ENCODE data around the gene ALDH3A2.

ALDH3A2 gene

GRCh38 chr17:19670908-19671307, 22.4 kb downstream of the ALDH3A2 start:
- Histone ChIP-seq H3K36me3 (ENCODE audit: insufficient read depth, insufficient read length, low read length) (peaks cover 35% of the 10 kb centered on the region), H3K4me1 (ENCODE audit: insufficient read depth, insufficient read length) (no peaks in the 10 kb centered on the region), H3K27me3 (ENCODE audit: insufficient read depth, insufficient read length) (no peaks in the 10 kb centered on the region), H3K9ac (ENCODE audit: insufficient read length, low read depth) (no peak overlapping the region), H3K9me3 (ENCODE audit: insufficient read depth, low read length) (peaks cover 25% of the 10 kb centered on the region), H3K4me3 (ENCODE audit: insufficient read length, low read depth) (no peak overlapping the region)
- no peak for DNase-seq (ENCODE audit: low read depth, low spot score)
- TF ChIP-seq ZNF274 (IDR thresholded peaks at IDR 0.05; ENCODE audit: low read depth, low read length) (no peak), YY1 (IDR thresholded peaks at IDR 0.05; ENCODE audit: insufficient read depth, insufficient read length) (no peak), SUZ12 (IDR thresholded peaks at IDR 0.05; ENCODE audit: extremely low read depth, insufficient read depth, insufficient read length) (no peak)

- no peak for DNase-seq (ENCODE audit: low read depth, low spot score)
- no peaks in the 10 kb centered on the region for H3K27me3 ChIP-seq (ENCODE audit: insufficient read depth, insufficient read length)
- H3K9ac ChIP-seq (ENCODE audit: insufficient read length, low read depth), result no peak overlapping the region
- peaks cover 35% of the 10 kb centered on the region for H3K36me3 ChIP-seq (ENCODE audit: insufficient read depth, insufficient read length, low read length)
- H3K9me3 ChIP-seq (ENCODE audit: insufficient read depth, low read length), result peaks cover 30% of the 10 kb centered on the region
- H3K4me3 ChIP-seq (ENCODE audit: insufficient read length, low read depth), result no peak overlapping the region
- TF ChIP-seq SUZ12 (IDR thresholded peaks at IDR 0.05; ENCODE audit: extremely low read depth, insufficient read depth, insufficient read length) (no peak), YY1 (IDR thresholded peaks at IDR 0.05; ENCODE audit: insufficient read depth, insufficient read length) (no peak), ZNF274 (IDR thresholded peaks at IDR 0.05; ENCODE audit: low read depth, low read length) (no peak)
- no peaks in the 10 kb centered on the region for H3K4me1 ChIP-seq (ENCODE audit: insufficient read depth, insufficient read length)
Measured at GRCh38 chr17:19671433-19671832, 22.9 kb downstream of the ALDH3A2 start.

- no peaks in the 10 kb centered on the region for H3K27me3 ChIP-seq (ENCODE audit: insufficient read depth, insufficient read length)
- no peaks in the 10 kb centered on the region for H3K4me1 ChIP-seq (ENCODE audit: insufficient read depth, insufficient read length)
- TF ChIP-seq ZNF274 (IDR thresholded peaks at IDR 0.05; ENCODE audit: low read depth, low read length) (no peak), SUZ12 (IDR thresholded peaks at IDR 0.05; ENCODE audit: extremely low read depth, insufficient read depth, insufficient read length) (no peak), YY1 (IDR thresholded peaks at IDR 0.05; ENCODE audit: insufficient read depth, insufficient read length) (no peak)
- H3K4me3 ChIP-seq (ENCODE audit: insufficient read length, low read depth), result no peak overlapping the region
- no peak overlapping the region for H3K9ac ChIP-seq (ENCODE audit: insufficient read length, low read depth)
- DNase-seq (ENCODE audit: low read depth, low spot score), result no peak
- peaks cover 40% of the 10 kb centered on the region for H3K36me3 ChIP-seq (ENCODE audit: insufficient read depth, insufficient read length, low read length)
- peaks cover 38% of the 10 kb centered on the region for H3K9me3 ChIP-seq (ENCODE audit: insufficient read depth, low read length)
Measured at GRCh38 chr17:19672009-19672750, 23.6 kb downstream of the ALDH3A2 start.

GRCh38 chr17:19673623-19674022, 25.1 kb downstream of the ALDH3A2 start:
- Histone ChIP-seq H3K9ac (ENCODE audit: insufficient read length, low read depth) (no peak overlapping the region), H3K4me3 (ENCODE audit: insufficient read length, low read depth) (no peak overlapping the region), H3K9me3 (ENCODE audit: insufficient read depth, low read length) (peaks cover 52% of the 10 kb centered on the region), H3K27me3 (ENCODE audit: insufficient read depth, insufficient read length) (no peaks in the 10 kb centered on the region), H3K4me1 (ENCODE audit: insufficient read depth, insufficient read length) (no peaks in the 10 kb centered on the region), H3K36me3 (ENCODE audit: insufficient read depth, insufficient read length, low read length) (peaks cover 50% of the 10 kb centered on the region)
- no peak for TF ChIP-seq SUZ12 (IDR thresholded peaks at IDR 0.05; ENCODE audit: extremely low read depth, insufficient read depth, insufficient read length)
- no peak for TF ChIP-seq ZNF274 (IDR thresholded peaks at IDR 0.05; ENCODE audit: low read depth, low read length)
- no peak for TF ChIP-seq YY1 (IDR thresholded peaks at IDR 0.05; ENCODE audit: insufficient read depth, insufficient read length)
- DNase-seq (ENCODE audit: low read depth, low spot score), result no peak

- no peak overlapping the region for H3K9ac ChIP-seq (ENCODE audit: insufficient read length, low read depth)
- H3K36me3 ChIP-seq (ENCODE audit: insufficient read depth, insufficient read length, low read length), result peaks cover 50% of the 10 kb centered on the region
- H3K4me3 ChIP-seq (ENCODE audit: insufficient read length, low read depth), result no peak overlapping the region
- TF ChIP-seq SUZ12 (IDR thresholded peaks at IDR 0.05; ENCODE audit: extremely low read depth, insufficient read depth, insufficient read length), result no peak
- no peak for TF ChIP-seq ZNF274 (IDR thresholded peaks at IDR 0.05; ENCODE audit: low read depth, low read length)
- TF ChIP-seq YY1 (IDR thresholded peaks at IDR 0.05; ENCODE audit: insufficient read depth, insufficient read length), result no peak
- H3K4me1 ChIP-seq (ENCODE audit: insufficient read depth, insufficient read length), result no peaks in the 10 kb centered on the region
- H3K9me3 ChIP-seq (ENCODE audit: insufficient read depth, low read length), result peaks cover 66% of the 10 kb centered on the region
- DNase-seq (ENCODE audit: low read depth, low spot score), result no peak
- no peaks in the 10 kb centered on the region for H3K27me3 ChIP-seq (ENCODE audit: insufficient read depth, insufficient read length)
Measured at GRCh38 chr17:19676896-19677295, 28.3 kb downstream of the ALDH3A2 start.

GRCh38 chr17:19677736-19678379, 29.3 kb downstream of the ALDH3A2 start:
- TF ChIP-seq YY1 (IDR thresholded peaks at IDR 0.05; ENCODE audit: insufficient read depth, insufficient read length) (no peak), SUZ12 (IDR thresholded peaks at IDR 0.05; ENCODE audit: extremely low read depth, insufficient read depth, insufficient read length) (no peak), ZNF274 (IDR thresholded peaks at IDR 0.05; ENCODE audit: low read depth, low read length) (no peak)
- H3K4me1 ChIP-seq (ENCODE audit: insufficient read depth, insufficient read length), result no peaks in the 10 kb centered on the region
- H3K9me3 ChIP-seq (ENCODE audit: insufficient read depth, low read length), result peaks cover 71% of the 10 kb centered on the region
- no peak for DNase-seq (ENCODE audit: low read depth, low spot score)
- H3K4me3 ChIP-seq (ENCODE audit: insufficient read length, low read depth), result no peak overlapping the region
- peaks cover 45% of the 10 kb centered on the region for H3K36me3 ChIP-seq (ENCODE audit: insufficient read depth, insufficient read length, low read length)
- no peak overlapping the region for H3K9ac ChIP-seq (ENCODE audit: insufficient read length, low read depth)
- H3K27me3 ChIP-seq (ENCODE audit: insufficient read depth, insufficient read length), result no peaks in the 10 kb centered on the region
